Stimulated activated effector memory CD8-positive, alpha-beta T cell treated with anti-CD3 and anti-CD28 coated beads, Interleukin-12 subunit alpha, Interleukin-12 subunit beta, amount 100 ng/mL, for 72 hours (primary cell): ENCODE measurements around the gene KRT14.
"Not testable (repeated sequence)": the region's sequence is repeated elsewhere in the genome, so short reads cannot be mapped to it uniquely, and the experiment has no call there.

ENCODE experiments used
- ATAC-seq: fragments of 150-1000 bp; cut with Tn5 transposase; 2 replicates; pipeline ENCODE4 v1.10.0; 2021
- DNase-seq, 2 donors: peaks; one replicate each; pipeline ENCODE4 v3.0.0; 2021 to 2022; ENCODE audit warnings: low spot score in 2 of 2
- H3K27ac Mint-ChIP-seq: one replicate; pipeline ENCODE4 v1.8.0; 2022; ENCODE audit warnings: mild to moderate bottlenecking, mixed read lengths
- H3K36me3 Mint-ChIP-seq: one replicate; pipeline ENCODE4 v1.8.0; 2022; ENCODE audit warnings: mild to moderate bottlenecking, mixed read lengths
- H3K4me1 Mint-ChIP-seq: one replicate; pipeline ENCODE4 v1.8.0; 2022; ENCODE audit warnings: mixed read lengths
- H3K4me3 Mint-ChIP-seq: one replicate; pipeline ENCODE4 v1.8.0; 2022; ENCODE audit warnings: mild to moderate bottlenecking, mixed read lengths
- H3K9me3 Mint-ChIP-seq: one replicate; pipeline ENCODE4 v1.8.0; 2022; ENCODE audit warnings: mixed read lengths

The KRT14 gene

DNA sequence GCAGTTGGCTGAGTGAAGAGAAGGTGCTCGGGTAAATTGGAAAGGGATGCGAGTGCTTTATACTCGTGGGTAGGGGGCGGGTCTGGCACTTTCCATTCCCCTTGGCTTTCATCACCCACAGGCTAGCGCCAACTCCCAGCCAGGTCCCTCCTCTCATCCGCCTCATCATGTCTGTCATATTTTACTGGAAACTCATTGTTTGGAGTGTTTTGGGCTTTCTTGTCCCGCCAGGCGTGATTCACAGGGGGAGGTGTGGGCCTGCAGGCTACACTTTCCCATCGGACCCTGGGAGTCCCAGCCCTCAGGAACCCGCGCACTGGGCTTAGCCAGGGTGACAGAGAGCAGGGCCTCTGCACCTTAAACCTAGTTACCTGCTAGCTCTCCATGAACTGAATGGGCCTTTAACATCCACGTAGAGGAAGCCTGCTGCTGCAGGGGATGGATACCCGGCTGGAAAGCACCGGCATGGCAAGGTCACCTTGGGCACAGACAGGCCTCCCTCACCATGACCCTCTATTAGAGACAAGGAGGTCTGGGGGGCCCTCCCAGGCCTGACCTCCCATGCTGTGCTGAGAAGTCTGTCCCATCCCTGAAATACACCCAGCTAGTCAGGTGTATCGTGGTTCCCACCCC, at the start of gene KRT14:
Gene KRT14 (minus strand): TSS at position 33 of the 633 bp plus-strand sequence. CDS start 61 bp downstream, outside the sequence.
- Mint-ChIP-seq H3K4me3 (no peak within 1 kb of the TSS), H3K27ac (no peak within 1 kb of the TSS), H3K36me3 (no peaks in the 10 kb centered on the region), H3K4me1 (no peaks in the 10 kb centered on the region), H3K9me3 (no peaks in the 10 kb centered on the region)
- ATAC-seq (no peak), DNase-seq (no peak)

DNA sequence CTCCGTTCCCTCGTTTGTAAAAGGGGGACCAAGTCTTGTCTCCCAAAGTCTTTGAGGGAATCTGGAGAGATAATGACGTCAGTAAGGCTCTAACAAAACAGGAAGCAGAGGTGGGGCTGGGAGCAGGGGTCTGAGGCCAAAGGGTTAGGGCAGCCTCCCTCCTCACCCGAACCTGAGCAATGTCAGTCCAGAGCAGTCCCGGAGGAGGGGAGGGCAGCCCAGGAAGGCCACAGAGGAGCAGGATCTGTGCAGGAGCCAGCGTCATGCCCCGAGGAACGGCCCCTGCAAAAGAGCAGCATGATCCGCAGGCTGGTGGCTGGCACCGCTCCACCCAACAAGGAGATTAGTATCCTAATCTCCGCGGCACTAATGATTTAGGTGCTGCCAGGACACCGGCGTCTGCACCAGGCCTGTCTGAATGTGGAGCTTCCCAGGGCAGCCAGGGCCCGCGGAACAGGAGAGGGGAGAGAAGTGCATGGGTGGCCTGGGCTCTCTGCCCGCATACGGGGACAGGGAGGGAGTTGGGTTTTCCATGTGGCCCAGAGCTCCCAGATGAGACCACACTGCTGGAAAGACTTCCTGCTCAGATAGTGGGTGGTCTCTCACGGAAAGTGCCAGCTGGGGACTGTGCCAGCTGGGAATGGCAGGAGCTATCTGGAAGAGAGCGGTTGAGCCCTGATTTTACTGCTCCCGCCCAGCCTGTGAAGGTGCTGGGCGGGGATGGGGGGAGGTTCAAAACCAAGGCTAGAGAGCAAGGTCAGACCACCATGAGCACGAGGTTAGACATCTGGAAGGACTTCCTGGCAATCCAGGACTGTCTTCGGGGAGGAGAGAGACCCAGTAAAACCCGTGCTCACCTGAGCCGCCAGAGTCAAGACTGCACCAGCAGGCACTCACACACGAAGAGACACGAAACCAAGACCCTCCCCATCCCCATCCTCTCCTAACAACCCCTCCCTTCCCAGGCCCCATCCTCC, 48.7 kb upstream of the KRT14 start:
- DNase-seq (no peak), ATAC-seq (no peak)
- Mint-ChIP-seq H3K4me1 (no peaks in the 10 kb centered on the region), H3K4me3 (no peak overlapping the region), H3K27ac (no peak overlapping the region), H3K36me3 (peaks cover 4% of the 10 kb centered on the region), H3K9me3 (no peaks in the 10 kb centered on the region)

DNA sequence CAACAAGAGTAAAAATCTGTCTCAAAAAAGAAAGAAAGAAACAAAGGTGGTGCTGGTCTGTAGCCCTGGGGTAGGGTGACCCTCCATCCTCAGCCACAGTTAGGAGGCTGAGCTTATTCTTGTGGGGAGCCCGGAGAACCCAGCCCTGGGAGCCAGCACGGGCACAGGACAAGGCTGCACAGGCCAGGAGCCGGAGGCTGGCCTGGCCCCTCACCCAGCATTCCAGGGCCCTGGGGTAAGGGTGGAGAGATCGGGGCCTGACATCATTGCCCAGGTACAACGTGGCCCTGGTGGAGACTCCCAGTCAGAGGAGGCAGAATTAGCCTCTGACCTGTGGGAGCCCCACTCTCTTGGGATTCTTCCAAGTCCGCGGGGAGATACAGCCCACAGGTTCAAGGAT, 47.9 kb upstream of the KRT14 start:
- ATAC-seq = peak; percentile 8
- DNase-seq = no peak
- no peaks in the 10 kb centered on the region for H3K4me1 Mint-ChIP-seq
- H3K4me3 Mint-ChIP-seq = no peak overlapping the region
- no peak overlapping the region for H3K27ac Mint-ChIP-seq
- no peaks in the 10 kb centered on the region for H3K9me3 Mint-ChIP-seq
- H3K36me3 Mint-ChIP-seq = peaks cover 4% of the 10 kb centered on the region

DNA sequence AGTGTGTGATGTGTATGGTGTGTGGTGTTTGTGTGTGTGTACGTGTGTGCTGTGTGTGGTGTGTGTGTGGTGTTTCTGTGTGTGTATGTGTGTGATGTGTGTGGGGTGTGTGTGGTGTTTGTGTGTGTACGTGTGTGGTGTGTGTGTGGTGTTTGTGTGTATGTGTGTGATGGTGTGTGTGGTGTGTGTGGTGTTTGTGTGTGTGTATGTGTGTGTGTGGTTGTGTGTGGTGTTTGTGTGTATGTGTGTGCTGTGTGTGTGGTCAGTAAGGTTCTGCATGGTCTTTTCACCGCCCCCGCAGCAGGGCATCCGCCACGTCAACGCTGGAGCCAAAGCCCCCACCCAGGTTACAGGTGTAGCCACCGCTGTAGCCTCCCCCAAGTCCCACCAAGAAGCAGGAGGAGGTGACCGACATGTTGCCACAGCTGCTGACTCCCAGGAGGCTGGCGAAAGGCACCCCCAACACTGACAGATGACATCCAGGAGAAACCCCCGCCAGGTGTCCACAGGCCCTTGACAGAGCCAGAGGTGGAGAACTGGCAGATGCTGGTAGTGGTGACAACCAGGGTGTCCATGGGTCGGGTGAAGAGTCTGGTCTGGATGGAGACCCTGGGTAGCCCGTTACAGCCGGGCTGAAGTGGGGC, 47.0 kb upstream of the KRT14 start:
- peak; percentile 56 for ATAC-seq

DNA sequence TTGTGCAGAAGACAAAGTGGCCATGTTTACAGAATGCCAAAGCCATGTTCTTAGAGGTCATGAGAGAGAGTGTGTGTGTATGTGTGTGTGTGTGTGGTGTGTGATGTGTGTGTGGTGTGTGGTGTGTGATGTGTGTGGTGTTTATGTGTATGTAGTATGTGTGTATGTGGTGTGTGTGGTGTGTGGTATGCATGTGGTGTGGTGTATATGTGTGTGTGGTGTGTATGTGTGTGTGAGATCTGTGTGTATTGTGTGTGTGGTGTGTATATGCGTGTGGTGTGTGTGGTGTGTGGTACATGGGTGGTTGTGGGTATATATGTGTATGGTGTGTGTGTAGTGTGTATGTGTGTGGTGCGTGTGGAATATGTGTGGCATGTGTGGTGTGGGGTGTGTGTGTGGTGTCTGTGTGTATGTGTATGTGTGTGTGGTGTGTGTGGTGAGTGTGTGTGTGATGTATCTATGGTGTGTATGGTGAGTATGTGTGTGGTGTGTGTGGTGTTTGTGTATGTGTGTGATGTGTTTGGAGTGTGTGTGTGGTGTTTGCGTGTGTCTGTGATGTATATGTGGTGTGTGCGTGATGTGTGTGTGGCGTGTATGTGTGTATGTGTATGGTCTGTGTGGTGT, 45.9 kb upstream of the KRT14 start:
- ATAC-seq = no peak
- Mint-ChIP-seq H3K4me3 (no peak overlapping the region), H3K36me3 (no peaks in the 10 kb centered on the region), H3K9me3 (no peaks in the 10 kb centered on the region), H3K27ac (no peak overlapping the region), H3K4me1 (no peaks in the 10 kb centered on the region)
- no peak for DNase-seq

More for the DNA sequence above, 47.0 kb upstream of the KRT14 start:
- Mint-ChIP-seq H3K4me1 (no peaks in the 10 kb centered on the region), H3K9me3 (no peaks in the 10 kb centered on the region), H3K36me3 (no peaks in the 10 kb centered on the region), H3K27ac (no peak overlapping the region), H3K4me3 (no peak overlapping the region)
- no peak for DNase-seq

DNA sequence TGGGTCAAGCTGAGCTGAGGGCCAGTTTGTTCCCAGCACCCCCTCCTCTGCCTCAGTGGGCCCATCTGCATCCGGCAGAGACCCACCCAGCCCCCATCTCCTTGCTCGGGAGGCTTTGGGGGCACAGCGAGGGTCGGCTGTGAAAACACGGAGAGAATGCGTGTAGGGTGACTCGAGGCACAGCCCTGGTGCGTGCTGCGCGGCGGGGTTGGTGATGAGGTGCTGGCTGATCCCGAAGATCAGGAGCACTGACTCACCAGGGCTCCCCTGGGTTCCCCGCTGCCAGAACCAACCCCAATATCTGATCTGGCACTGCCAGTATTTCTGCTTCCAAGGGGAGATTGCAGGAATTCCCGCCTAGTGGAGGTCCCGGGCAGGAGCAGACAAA, 45.2 kb upstream of the KRT14 start:
- H3K4me3 Mint-ChIP-seq = no peak overlapping the region
- no peak overlapping the region for H3K27ac Mint-ChIP-seq
- H3K36me3 Mint-ChIP-seq = no peaks in the 10 kb centered on the region
- no peaks in the 10 kb centered on the region for H3K4me1 Mint-ChIP-seq
- no peaks in the 10 kb centered on the region for H3K9me3 Mint-ChIP-seq
- ATAC-seq (no peak), DNase-seq (no peak)

DNA sequence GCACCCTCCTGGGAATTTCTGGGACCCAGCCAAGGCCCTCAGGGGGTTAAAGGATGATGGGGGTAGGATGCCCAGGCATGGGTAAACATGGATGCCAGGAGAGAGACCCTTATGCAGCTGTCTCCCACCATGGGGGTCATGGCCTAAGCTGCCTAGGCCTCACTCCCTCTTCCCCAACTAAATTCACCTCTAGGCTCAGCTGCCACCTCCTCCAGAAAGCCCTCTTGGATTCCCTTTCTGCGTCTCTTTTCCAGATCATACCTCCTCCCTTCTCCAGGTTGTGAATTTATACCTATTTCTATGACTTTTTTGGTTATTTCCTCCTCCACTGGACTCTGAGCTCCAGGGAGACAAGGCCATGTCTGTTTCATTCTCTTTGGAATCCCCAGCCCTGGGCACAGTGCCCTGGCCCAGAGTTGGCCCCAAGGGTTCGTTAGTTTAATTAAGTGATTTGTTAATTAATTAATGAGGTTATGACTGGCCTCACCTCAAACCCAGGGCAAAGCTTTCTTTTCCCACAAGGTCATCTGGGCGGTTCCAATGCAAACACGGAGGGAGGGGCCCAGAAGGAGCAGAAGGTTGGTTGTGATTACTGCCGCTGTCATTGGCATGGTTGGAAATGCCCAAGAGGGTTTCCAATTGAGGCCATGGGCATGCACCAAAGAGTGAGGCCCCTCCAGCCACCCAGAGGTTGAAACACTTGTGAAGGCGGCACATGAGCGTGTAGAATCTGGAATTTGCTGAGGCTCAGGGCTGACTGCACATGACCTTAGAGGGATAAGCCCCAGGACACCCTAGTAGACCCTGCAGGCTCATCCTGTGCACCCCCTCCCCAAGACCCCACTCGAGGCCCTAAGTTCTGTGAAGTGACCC, 44.6 kb upstream of the KRT14 start:
- Mint-ChIP-seq H3K4me3 (no peak overlapping the region), H3K9me3 (no peaks in the 10 kb centered on the region), H3K4me1 (no peaks in the 10 kb centered on the region), H3K36me3 (no peaks in the 10 kb centered on the region), H3K27ac (no peak overlapping the region)
- no peak for DNase-seq
- ATAC-seq = no peak

DNA sequence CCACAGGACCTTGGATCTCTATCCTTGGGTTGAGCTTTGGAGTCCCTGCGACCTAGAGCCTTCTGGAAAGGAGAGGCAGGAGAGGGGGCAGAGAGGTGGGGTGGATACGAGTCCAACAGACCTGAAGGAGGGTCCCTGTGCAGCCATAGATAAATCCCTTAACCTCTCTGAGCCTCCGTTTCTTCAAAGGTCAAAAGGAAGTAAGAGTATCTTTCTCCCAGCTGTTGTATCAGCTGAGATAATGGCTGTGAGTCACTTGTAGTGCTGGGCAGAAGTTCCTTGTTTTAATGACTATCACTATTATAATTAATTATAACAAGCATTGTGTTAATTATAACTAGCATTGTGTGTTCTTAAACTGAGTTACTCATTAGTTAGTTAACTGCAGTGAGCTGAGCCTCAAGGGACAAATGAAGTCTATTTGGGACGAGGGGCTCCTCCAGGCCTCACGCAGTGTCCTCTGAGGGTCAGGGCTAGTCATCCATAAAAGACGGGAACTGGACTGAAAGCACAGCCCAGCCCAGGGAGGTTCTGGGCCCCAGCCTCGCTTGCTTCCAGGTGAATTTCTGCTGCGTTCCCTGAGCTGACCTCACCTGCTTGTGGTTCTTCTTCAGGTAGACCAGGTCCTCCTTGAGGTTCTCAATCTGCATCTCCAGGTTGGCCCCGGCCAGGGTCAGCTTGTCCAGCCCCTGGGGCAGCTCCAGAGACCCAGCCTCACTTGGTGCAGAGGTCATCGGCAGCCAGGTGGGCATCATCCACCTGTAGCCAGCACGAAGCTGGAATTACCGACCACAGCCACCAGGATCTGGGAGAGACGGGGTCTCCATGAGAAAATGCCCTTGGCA, 43.4 kb upstream of the KRT14 start:
- ATAC-seq = no peak
- DNase-seq = no peak
- Mint-ChIP-seq H3K4me3 (no peak overlapping the region), H3K9me3 (no peaks in the 10 kb centered on the region), H3K4me1 (peaks cover 6% of the 10 kb centered on the region), H3K36me3 (no peaks in the 10 kb centered on the region), H3K27ac (no peak overlapping the region)

DNA sequence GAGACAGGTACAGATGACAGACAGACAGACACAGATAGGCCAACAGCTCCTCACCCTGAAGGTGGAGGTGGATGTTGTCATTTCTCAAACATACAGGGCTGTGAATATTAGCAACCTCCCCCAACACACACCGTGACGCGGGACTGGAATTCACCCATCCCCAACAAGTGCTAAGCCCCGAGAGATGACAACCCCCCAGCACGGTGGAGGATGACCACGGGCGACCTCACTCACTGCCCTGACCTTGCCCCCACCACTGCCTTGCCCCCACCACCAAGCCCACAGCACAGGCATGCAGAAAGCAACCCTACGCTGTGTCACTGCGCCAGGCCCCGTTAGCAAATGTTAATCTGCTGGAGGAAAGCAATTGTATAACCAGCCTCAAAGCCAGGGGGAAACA, 42.6 kb upstream of the KRT14 start:
- Mint-ChIP-seq H3K27ac (no peak overlapping the region), H3K9me3 (no peaks in the 10 kb centered on the region), H3K4me1 (peaks cover 6% of the 10 kb centered on the region), H3K4me3 (no peak overlapping the region), H3K36me3 (no peaks in the 10 kb centered on the region)
- DNase-seq = no peak
- no peak for ATAC-seq

DNA sequence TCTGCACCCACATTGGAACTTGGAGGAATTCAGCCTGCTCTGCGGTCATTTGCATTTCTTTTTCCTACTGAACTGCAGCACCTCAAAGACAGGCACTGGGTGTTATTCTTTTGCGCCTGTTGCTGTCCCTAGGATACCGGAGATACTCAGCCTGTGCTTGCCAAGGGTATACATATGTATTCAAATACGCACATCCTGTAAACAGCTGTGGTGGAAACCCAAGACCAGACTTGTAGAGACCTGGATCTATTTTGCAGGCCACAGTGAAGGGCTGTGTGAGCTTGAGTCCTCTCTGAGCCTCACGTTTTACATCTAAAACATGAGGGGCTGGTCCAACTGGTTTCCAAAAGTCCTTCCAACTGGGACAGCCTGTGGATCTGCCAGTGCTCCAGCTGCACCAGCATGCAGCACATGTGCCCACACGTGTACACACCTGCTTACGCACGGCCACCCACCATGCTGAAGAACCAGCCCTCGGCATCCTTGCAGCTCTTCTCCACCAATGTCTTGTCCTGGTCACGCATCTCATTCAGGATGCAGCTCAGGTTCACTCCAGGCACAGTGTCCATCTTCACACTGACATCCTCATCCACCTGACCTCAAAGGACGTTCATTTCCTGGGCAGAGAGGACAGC, 42.0 kb upstream of the KRT14 start:
- not testable (repeated sequence) for H3K36me3 Mint-ChIP-seq, H3K27ac Mint-ChIP-seq, H3K4me3 Mint-ChIP-seq, H3K4me1 Mint-ChIP-seq, ATAC-seq, H3K9me3 Mint-ChIP-seq, DNase-seq

DNA sequence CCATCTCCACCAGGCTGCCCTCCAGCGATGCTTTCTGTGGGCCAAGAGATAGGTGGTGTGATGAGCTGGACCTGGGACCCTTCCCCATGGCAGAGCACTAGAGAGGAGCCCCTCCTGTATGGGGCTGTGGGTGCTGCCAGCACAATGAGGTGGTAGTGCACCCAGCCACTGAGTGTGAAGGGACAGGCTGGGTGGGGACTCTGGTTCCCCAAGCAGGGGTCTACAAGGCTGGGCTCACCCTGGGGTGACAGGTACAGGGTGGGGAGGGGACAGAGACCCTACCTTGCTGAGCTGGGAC, 41.3 kb upstream of the KRT14 start:
- not testable (repeated sequence) for H3K4me3 Mint-ChIP-seq, H3K36me3 Mint-ChIP-seq, H3K9me3 Mint-ChIP-seq, H3K27ac Mint-ChIP-seq, ATAC-seq, DNase-seq, H3K4me1 Mint-ChIP-seq

DNA sequence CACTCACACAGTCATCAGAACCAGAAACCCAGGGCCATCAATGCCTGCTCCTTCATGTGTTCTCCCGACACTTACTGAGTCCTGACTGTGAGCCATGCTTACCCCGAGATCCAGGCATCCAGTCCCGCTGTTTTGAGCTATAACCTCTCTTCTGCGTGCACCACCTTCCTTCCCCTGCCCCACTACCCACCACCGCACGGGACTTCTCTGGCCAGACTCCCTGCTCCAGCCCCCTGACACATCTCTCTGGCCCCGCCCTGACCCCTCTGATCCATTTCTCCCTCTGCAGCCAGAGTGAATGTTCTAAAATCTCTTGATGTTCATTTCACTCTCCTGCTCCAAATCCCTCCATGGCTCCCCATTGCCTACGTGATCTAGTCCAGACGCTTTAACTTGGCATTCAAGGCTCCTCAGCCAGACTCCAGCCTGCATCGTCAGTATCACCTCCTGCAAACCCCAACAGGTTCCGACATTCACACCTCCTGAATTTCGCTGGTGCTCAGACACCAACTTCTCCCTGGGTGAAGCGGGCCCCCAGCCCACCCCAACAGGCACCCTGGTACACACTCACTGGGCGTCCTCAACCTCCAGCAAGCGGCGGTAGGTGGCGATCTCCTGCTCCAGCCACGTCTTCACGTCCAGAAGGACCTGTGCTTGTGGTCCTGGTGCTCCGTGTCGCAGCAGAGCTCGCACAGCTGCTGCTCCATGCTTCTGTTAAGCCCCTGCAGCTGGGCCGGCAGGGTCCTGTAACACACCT, 40.8 kb upstream of the KRT14 start:
- no peaks in the 10 kb centered on the region for H3K9me3 Mint-ChIP-seq
- H3K4me3 Mint-ChIP-seq = no peak overlapping the region

DNA sequence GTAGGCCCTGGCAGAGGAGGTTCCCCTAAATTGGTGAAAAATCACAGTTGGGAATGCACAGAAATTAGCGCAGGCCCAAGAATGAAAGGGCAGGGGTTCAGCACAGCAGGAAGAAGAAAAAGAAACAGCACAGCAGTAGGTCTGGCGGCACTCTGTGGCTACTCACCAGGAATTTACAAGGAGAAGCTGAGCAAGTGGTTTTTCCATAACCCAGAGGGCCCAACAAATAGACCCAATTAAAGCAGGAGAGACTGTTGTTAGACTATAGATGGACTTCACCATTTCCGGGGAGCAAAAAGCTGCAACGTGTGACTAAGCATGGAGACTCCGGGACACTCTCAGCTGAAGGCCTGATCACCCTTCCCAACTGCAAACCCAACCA, 40.2 kb upstream of the KRT14 start:
- not testable (repeated sequence) for H3K4me1 Mint-ChIP-seq, DNase-seq, H3K27ac Mint-ChIP-seq, H3K36me3 Mint-ChIP-seq, H3K4me3 Mint-ChIP-seq, ATAC-seq, H3K9me3 Mint-ChIP-seq

More for the DNA sequence above, 40.8 kb upstream of the KRT14 start:
- DNase-seq (no peak), ATAC-seq (no peak)
- Mint-ChIP-seq H3K27ac (no peak overlapping the region), H3K4me1 (peaks cover 6% of the 10 kb centered on the region), H3K36me3 (no peaks in the 10 kb centered on the region)
